Psoas muscle (tissue), 8 donors: Measurements from ENCODE around the gene SFI1. TPM values are rescaled to one million over a fixed set of nuclear protein-coding genes. Genes with fewer than 3 reads are reported as not detected.

Source experiments
- ATAC-seq, 4 donors: fragments of 200-7000 bp; cut with Tn5 transposase; one replicate each; pipeline ENCODE4 v1.9.1; 2020; ENCODE audit warnings: moderate library complexity in 3 of 4, mild to moderate bottlenecking in 2 of 4
- DNase-seq, 2 donors: peaks; one replicate each; pipeline ENCODE4 v3.0.0-alpha.2; 2020
- H3K27ac ChIP-seq: fragments of 200-600 bp; one replicate; pipeline ENCODE4 v1.8.0; 2022
- H3K27me3 ChIP-seq, 3 donors: fragments of 200-600 bp in 1 of 3; one replicate each; pipeline versions ENCODE4 v1.6.1 to v1.8.0; 2013 to 2022; ENCODE audit warnings: low read length in 2 of 3, mild to moderate bottlenecking in 2 of 3, moderate library complexity in 1 of 3; ENCODE audit not compliant: insufficient read depth in 3 of 3
- H3K36me3 ChIP-seq, 2 donors: fragments of 200-600 bp in 1 of 2; one replicate each; pipeline versions ENCODE4 v1.6.1 to v1.8.0; 2013 to 2022; ENCODE audit warnings: low read depth in 1 of 2, mild to moderate bottlenecking in 1 of 2, moderate library complexity in 1 of 2; ENCODE audit not compliant: insufficient read depth in 1 of 2
- H3K4me1 ChIP-seq: fragments of 200-600 bp; one replicate; pipeline ENCODE4 v1.8.0; 2022
- H3K4me3 ChIP-seq: fragments of 200-600 bp; one replicate; pipeline ENCODE4 v1.8.0; 2022; ENCODE audit warnings: mild to moderate bottlenecking
- H3K9me3 ChIP-seq: fragments of 200-600 bp; one replicate; pipeline ENCODE4 v1.8.0; 2022
- CTCF ChIP-seq: fragments of 200-600 bp; IDR thresholded peaks from one replicate; pipeline ENCODE4 v1.8.0; 2022; ENCODE audit warnings: antibody characterized with exemption
- WGBS, 3 donors: extraction: QIAGEN DNeasy Blood & Tissue Kit; methylation state at CpG; one replicate each; pipeline versions ENCODE4 v1.1.6 to v1.1.7; 2013; 5-methylcytosine and 5-hydroxymethylcytosine counted together
- intact Hi-C, 2 donors: fragments of 100-400 bp; cut with DNase I; formaldehyde crosslinking; loops; one replicate each; pipeline versions ENCODE4 v1.11.0 to v1.14.2; 2022
- polyA plus RNA-seq, 3 donors: library from polyadenylated mRNA; stranded (reverse); fragments of 200-250 nt; gene quantifications; one replicate each; pipeline ENCODE4 v1.2.3, GENCODE V29; 2013
- total RNA-seq, 4 donors: library from RNA; stranded (reverse); fragmentation: NEBNext Ultra II Directional in 2 of 4; extraction: Animal tissue kit (Norgen Biotek cat#: 25700) in 2 of 4; gene quantifications; one replicate each; pipeline versions ENCODE4 v1.2.1 to v1.2.4, GENCODE V29; 2021 to 2023
- donor health status: healthy with polysubstance abuse.
- donor health status: DM: no; HTN: no; CAD: no; lungs with moderate emphysema.
- donor health status: Bipolar disorder and iron deficiency.
- donor health status: healthy.
- donor health status: DM: yes; HTN: yes; CAD: no.
- donor health status: DM: no; HTN: no; CAD: no.
- donor health status: DM: no; HTN: no; CAD: no.
- donor health status: DM: yes; HTN: yes; CAD: no.

The SFI1 gene
- total and polyA plus RNA-seq, 7 donors: 1.5 to 8.6 (median 3.9) TPM

GRCh38 chr22:31526270-31526669 lies 29.9 kb downstream of the SFI1 start:
- no peak for ATAC-seq

GRCh38 chr22:31530823-31531195 lies 34.5 kb downstream of the SFI1 start:
- intact Hi-C loops: no loop called here
- 72 to 80% (median 76%) methylated on average over 3 of the region's 3 CpGs for WGBS, 3 donors
- H3K27ac ChIP-seq: no peak overlapping the region
- TF ChIP-seq CTCF: no peak
- H3K4me1 ChIP-seq: no peaks in the 10 kb centered on the region
- H3K4me3 ChIP-seq: no peak overlapping the region
- H3K9me3 ChIP-seq: no peaks in the 10 kb centered on the region
- H3K36me3 ChIP-seq: no peaks in the 10 kb centered on the region
- no peaks in the 10 kb centered on the region for H3K27me3 ChIP-seq
- no peak for ATAC-seq
- no peak for DNase-seq

More at GRCh38 chr22:31526270-31526669, 29.9 kb downstream of the SFI1 start:
- intact Hi-C loops: no loop called here
- Histone ChIP-seq H3K27me3 (no peaks in the 10 kb centered on the region), H3K9me3 (no peaks in the 10 kb centered on the region), H3K4me1 (no peaks in the 10 kb centered on the region), H3K36me3 (no peaks in the 10 kb centered on the region), H3K27ac (no peak overlapping the region), H3K4me3 (no peak overlapping the region)
- DNase-seq: no peak
- no peak for TF ChIP-seq CTCF
- WGBS, 3 donors: 93 to 98% (median 96%) methylated on average over 7 of the region's 7 CpGs

- ATAC-seq (no peak), DNase-seq (no peak)
- TF ChIP-seq CTCF: no peak
- intact Hi-C loops: no loop called here
- no peak overlapping the region for H3K4me3 ChIP-seq
- no peaks in the 10 kb centered on the region for H3K9me3 ChIP-seq
- WGBS, 3 donors: 89 to 97% (median 93%) methylated on average over 1 of the region's 1 CpG
- no peaks in the 10 kb centered on the region for H3K27me3 ChIP-seq
- H3K4me1 ChIP-seq: no peaks in the 10 kb centered on the region
- H3K27ac ChIP-seq: no peak overlapping the region
- no peaks in the 10 kb centered on the region for H3K36me3 ChIP-seq
Observed at GRCh38 chr22:31532060-31532459, 35.7 kb downstream of the SFI1 start.

- TF ChIP-seq CTCF: no peak
- 58 to 70% (median 66%) methylated on average over 5 of the region's 5 CpGs for WGBS, 3 donors
- no peak for ATAC-seq
- Histone ChIP-seq H3K4me3 (no peak overlapping the region), H3K4me1 (no peaks in the 10 kb centered on the region), H3K36me3 (no peaks in the 10 kb centered on the region), H3K27me3 (no peaks in the 10 kb centered on the region), H3K9me3 (no peaks in the 10 kb centered on the region), H3K27ac (no peak overlapping the region)
- intact Hi-C loops: no loop called here
- DNase-seq: no peak
Observed at GRCh38 chr22:31533374-31533773, 37.0 kb downstream of the SFI1 start.

- Histone ChIP-seq H3K9me3 (no peaks in the 10 kb centered on the region), H3K27me3 (no peaks in the 10 kb centered on the region), H3K36me3 (no peaks in the 10 kb centered on the region), H3K4me1 (no peaks in the 10 kb centered on the region), H3K27ac (no peak overlapping the region), H3K4me3 (no peak overlapping the region)
- DNase-seq (no peak), ATAC-seq (no peak)
- TF ChIP-seq CTCF: no peak
- intact Hi-C loops: no loop called here
- WGBS, 3 donors: 78 to 81% (median 80%) methylated on average over 8 of the region's 8 CpGs
Observed at GRCh38 chr22:31537019-31537535, 40.7 kb downstream of the SFI1 start.
